Loucy (cell line): Measurements from ENCODE around the gene CDC42BPA.

ENCODE experiments used
- EZH2phosphoT487 ChIP-seq: fragments of 200-600 bp; IDR thresholded peaks from 2 replicates; pipeline ENCODE4 v1.6.1; 2018; ENCODE audit warnings: antibody characterized with exemption, mild to moderate bottlenecking, moderate library complexity, borderline replicate concordance
- TF ChIP-seq, protein P1 (sequence below): fragments of 200-600 bp; sonication (generic); conservative IDR thresholded peaks from 2 replicates; pipeline ENCODE4 v1.5.1; 2014; ENCODE audit warnings: mild to moderate bottlenecking, antibody characterized with exemption, low read length

DNA sequence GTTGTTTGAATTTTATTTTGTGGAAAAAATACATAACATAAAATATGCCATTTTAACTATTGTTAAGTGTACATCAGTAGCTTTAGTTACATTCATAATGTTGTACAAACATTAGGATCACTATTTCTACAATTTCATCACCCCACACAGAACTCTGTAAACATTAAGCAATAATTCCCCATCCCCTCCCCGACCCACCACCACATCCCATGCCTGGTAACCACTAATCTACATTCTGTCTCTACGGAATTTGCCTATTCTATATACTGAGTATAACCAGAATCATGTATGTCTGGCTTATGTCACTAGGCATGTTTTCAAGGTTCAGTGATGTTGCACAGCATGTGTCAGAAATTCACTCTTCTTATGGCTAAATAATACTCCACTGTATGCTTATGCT lies 47.7 kb downstream of the CDC42BPA start:
- TF ChIP-seq, protein P1, sequence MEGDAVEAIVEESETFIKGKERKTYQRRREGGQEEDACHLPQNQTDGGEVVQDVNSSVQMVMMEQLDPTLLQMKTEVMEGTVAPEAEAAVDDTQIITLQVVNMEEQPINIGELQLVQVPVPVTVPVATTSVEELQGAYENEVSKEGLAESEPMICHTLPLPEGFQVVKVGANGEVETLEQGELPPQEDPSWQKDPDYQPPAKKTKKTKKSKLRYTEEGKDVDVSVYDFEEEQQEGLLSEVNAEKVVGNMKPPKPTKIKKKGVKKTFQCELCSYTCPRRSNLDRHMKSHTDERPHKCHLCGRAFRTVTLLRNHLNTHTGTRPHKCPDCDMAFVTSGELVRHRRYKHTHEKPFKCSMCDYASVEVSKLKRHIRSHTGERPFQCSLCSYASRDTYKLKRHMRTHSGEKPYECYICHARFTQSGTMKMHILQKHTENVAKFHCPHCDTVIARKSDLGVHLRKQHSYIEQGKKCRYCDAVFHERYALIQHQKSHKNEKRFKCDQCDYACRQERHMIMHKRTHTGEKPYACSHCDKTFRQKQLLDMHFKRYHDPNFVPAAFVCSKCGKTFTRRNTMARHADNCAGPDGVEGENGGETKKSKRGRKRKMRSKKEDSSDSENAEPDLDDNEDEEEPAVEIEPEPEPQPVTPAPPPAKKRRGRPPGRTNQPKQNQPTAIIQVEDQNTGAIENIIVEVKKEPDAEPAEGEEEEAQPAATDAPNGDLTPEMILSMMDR = no peak
- no peak for TF ChIP-seq EZH2phosphoT487
